Measurements from ENCODE around the gene WRAP73.

GRCh38 chr1:3630914-3631313, 19.0 kb downstream of the WRAP73 start:
- TF ChIP-seq CTCF (IDR thresholded peaks at IDR 0.05) (no peak), EP300 (IDR thresholded peaks at IDR 0.05) (no peak)
